ENCODE measurements around the gene WSCD2.

Gene WSCD2

DNA sequence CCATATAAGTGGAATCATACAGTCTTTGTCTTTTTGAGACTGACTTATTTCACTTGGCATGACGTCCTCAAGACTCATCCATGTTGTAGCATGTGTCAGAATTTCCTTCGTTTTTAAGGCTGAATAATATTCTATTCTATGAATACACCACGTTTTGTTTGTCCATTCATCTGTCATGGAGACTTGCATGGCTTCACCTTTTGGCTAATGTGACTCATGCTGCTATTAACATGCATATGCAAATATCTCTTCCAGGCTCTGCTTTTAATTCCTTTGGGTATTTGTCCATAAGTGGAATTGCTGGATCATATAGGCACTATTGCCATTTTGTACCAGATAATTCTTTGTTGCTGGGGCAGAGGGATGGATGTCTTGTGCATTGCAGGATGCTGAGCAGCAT is 19.6 kb upstream of the WSCD2 start:
- DNase-seq, result no peak

- DNase-seq, result no peak
Measured at GRCh38 chr12:108109954-108110353, 19.1 kb upstream of the WSCD2 start.

DNA sequence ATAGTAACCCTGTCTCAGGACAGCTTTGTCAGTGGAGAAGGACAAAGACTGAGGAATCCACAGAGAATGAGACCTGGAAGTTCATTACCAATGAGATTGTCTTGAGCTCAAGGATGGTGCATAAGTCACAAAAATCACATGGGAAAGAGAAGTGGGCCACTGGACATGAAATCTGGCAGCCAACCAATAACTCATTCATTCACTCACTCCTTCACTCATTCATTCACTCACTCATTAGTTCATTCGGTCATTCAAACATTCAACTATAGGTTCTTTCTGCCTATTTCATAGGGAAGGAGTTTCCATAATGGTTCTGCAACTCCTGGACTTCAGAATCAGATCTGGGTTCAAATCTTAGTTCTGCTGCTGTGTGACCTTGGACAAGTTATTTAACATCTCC is 18.2 kb upstream of the WSCD2 start:
- DNase-seq, result no peak

DNA sequence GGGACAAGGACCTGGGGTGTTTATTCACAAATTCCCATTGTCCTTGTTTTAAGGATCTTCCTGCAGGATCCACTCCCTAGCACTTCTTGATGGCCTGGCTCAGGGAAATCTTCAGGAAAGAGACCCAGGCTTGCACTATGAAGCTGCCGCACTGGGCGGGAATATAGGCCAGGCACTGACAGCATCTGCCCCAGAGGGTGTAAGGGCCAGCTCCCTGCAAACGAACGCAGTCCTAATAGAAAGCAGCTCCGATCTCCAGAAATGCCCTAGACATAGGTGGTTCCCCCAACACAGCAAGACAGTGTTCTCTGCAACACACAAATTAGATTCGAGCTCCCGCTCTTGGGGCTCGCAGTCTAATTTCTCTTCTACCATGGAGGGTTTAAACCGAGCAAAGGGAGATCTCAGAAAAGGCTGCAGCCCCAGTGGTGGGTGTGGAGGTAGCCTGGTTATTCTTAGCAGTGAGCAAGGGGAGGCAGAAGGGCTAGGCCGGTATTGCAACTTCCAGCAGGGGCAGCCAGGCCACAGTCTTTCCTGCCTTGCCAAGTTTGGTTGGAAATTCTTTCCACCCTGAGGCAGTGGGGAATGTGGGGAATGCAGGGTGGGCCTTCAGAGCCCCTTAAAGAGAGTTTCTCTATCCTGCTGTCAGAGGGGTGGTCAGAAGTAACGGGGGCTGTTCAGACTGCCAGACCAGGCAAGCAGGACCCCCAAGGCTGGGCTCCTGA is 16.1 kb upstream of the WSCD2 start:
- no peak for DNase-seq

DNA sequence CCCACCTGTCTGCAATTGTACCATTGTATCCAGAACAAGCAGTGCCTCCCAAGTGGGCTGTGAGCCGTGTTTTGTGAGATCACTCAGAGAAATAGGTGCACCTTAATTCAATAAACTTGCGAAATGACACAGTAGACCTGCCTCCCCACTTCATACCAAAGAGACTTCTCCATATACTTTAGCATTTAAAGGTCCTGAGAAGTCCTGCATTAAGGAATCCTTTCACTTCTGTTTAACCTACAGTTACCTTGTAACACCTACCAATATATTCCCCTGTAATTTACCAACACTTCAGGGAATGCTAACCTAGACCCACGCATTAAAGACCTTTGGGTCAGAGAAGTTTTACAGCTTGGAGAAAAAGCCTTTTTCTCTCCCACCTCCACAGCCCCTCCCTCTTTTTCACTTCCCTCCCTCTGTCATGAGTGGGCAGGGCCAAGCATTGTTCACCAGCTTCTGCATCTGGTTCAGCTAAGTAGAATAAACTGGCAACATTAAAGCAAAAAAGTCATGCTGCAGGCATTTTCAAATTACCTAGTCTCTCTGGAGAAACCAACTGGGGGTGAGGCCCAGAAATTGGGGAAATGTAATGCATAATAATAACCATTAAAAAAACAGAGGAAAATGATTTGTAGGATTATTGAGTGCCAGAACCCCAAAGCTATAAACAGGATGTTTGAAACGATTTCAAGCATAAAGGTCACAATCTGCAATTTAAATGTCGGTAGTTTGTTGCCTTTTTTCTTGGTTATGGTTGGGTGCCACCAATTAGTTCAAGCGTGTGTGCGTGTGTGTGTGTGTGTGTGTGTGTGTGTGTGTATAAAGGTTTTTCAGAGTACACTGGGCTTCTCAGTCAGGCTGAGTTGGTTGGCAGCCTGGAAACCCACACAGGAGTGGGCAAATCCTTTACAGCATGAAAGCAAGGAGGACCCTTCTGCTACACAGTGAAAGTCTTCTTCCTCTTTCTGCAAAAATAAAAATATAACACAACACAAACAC is 13.7 kb upstream of the WSCD2 start:
- DNase-seq, result no peak

GRCh38 chr12:108116254-108116653 is 12.8 kb upstream of the WSCD2 start:
- no peak for DNase-seq

DNA sequence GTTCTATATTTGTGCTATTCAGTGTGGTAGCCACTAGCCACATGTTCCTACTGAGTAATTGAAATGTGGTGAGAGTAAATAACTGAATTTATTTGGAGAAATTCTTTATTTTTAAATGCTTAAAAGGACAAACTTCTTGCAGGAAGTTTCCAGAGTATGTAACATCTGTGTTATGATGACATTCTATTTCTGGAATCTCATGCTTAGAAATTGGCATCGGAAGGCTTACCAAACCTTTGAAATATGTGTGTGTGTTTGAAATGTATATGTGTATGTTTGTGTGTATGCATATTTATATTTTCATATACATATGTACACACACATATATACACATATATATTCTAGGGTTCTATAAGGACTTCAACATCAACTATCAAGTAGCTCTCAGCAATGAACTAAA is 12.4 kb upstream of the WSCD2 start:
- DNase-seq, result no peak

DNA sequence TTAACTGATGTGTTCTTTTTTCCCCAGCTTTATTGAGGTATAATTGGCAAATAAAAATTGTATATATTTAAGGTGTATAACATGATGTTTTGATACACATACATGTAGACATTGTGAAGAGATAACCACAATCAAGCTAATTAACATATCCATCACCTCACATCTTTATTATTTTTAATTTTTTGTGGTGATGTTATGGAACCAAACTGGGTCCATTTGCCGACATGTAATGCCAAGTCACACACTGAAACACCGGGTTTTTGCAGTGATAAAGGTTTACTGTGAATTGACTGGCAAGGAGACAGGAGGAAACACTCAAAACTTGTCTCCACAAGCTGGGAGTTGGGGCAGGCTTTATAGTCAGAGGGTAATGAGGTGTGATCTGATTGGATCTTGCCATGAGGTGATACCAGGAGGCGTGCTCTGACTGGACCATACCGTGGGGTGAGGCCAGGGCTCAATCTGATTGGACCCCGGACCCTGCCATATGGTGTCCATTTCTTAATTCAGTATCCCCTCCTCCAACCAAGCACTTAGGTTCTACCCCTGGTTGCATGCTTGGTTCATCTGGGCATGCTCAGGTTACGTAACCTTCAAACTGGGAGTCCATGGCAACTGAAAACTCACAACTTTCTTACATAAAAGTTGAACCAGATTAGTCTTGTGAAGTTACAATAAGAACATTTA is 11.8 kb upstream of the WSCD2 start:
- DNase-seq, result no peak

- no peak for DNase-seq
Measured at GRCh38 chr12:108117902-108118301, 11.2 kb upstream of the WSCD2 start.

- no peak for DNase-seq
Measured at GRCh38 chr12:108119126-108119973, 9.7 kb upstream of the WSCD2 start.

- DNase-seq, result no peak
Measured at GRCh38 chr12:108119974-108120862, 8.9 kb upstream of the WSCD2 start.

DNA sequence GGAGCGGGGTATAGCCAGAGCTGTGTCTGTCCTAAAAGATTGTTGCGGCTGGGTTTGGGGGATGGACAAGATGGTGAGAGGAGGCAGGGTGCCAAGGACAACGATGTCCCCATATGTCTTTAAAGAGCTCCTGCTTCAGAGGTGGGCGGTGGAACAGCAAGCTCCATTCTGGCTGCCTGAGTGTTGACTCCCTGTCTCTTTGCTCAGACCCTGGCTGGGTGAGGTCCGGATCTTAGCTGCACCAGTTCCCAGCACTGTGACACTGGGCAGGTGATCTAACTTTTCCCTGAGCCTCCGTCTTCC is 8.3 kb upstream of the WSCD2 start:
- no peak for DNase-seq

DNA sequence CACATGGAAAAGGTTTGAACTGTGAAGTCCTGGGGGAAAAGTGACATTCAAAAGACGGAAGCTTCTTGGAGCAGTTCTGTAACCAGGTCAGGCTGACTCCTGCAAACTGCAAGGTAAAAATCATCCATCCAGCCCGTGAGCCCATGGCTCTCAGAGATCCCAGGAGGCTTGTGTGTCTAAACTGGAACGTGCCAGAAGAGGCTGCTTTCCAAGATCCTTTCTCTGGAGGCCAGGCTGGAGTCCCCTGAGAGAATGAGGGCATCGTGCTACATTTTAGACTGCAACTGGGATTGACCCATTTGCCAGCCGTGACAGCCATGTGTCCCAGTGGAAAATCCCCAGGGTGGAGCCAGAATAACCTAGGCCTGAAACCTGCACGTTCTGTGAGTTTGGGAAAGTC is 7.8 kb upstream of the WSCD2 start:
- no peak for DNase-seq

DNA sequence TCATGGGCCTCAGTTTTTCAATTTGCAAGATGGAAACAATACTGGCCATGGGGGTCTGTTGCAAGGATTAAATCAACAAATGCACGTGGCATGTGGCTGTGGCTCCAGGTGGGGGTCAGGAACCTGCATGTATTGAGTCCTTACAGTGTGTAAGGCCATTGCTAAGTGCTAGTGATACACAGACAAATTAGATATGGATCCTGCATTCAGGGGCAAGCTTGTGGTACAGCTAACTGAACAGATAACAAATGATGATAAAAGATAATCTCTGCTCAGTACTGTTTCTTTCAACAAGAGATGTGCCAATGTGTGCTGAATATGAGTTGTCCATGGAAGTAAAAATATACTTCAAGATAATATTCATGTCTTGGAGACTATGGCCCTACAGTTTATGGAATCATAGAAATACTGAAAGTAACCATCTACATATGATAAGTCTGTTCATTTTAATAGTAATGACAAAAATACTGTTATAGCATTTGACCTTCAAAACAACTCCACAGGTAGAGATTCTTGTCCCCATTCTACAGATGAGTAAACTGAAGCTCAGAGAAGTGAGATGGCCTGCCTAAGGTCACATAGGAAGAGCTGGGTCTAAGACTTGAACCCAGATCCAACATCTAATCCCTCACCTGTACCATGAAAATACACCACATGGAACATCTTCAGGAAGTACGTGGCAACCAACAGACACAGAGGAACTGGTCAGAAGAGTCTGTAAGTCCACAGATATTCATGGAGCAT is 7.2 kb upstream of the WSCD2 start:
- DNase-seq, result no peak

DNA sequence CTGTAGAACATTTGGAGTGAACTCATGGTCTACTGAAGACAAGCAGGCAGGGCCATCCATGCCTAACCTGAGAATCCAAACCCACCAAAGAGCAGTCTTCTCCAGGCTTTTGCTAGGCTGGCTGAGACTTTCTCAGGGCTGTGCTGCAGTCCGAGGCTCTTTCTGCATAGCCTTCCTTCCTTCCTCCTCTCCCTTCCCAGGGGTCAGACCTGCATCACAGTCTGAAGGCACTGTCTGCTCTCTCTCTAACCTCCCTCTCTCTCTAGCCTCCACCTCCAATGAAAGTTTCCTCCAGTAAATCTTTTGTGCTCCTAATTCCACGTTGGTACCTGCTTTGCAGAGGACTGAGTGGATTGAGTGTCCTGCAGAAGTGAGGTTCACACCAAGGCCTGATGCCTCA is 6.4 kb upstream of the WSCD2 start:
- no peak for DNase-seq

DNA sequence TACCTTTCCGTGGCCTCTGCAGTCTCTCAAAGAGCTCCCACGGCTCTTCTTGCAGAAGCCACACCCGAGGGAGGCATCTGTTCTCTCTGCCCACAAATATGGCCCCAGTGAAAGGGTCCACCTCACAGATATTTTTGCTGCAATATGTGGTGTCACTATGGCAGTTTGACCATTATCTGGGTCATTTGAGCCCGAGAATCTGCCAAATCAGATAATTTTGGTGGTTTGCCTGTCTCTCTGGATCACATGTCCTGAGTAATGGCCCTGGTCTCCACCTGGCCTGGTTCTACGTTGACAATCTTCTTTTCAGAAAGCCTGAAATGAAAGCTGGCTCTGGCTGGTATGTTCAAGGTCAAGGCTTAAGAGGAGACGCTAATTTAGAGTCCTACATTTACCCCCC is 5.7 kb upstream of the WSCD2 start:
- DNase-seq, result no peak

- no peak for DNase-seq
Measured at GRCh38 chr12:108125073-108125472, 4.0 kb upstream of the WSCD2 start.

DNA sequence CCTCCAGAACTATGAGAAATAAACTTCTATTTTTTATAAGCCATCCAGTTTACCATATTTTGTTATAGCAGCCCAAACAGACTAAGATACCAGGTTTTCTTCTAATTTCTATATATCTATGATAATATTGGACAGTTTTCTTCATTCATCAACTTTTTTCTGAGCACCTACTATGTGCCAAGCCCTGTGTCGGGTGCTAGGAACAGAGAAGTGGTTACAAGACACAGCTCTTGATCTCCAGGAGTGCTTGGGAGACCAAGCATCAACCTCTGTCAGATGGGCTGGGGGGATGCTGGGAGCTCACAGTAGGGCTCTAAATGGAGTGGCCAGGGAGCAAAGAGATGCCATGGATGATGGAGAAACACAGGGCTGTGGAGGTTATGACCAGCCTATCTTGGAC is 2.9 kb upstream of the WSCD2 start:
- no peak for DNase-seq

DNA sequence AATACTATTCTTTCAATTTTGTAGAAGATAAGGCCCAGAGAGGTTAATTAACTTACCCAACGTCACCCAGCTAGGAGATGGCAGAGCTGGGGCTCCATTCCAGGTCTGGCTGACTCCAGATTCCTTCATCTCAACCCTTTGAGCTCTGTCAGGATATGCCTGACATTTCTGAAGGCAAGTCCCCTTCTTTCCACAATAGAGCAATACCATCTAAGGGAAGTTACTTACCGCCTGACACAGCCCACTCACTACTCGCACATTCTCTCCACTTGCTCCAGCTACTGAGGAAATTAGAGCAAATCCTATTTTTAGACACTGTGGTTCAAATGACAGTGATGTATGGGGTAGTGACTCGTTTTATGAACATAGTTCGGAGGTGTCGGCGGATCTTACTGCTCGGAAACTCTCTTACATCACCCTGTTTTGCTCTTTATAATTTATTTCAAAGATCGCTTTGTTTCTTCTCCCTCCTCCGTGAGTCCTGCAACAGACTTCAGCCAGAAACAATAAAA is 2.0 kb upstream of the WSCD2 start:
- DNase-seq, result no peak

GRCh38 chr12:108127654-108128053 is 1.4 kb upstream of the WSCD2 start:
- DNase-seq, result no peak

Data from CD4-positive, alpha-beta T cell treated with Interleukin-4 for 4 hours (primary cell).